Activated T-cell treated with anti-CD3 and anti-CD28 coated beads for 1 hour (primary cell): ENCODE data around the gene KIF2B.
"Not testable (repeated sequence)": the region's sequence is repeated elsewhere in the genome, so short reads cannot be mapped to it uniquely, and the experiment has no call there.

Experiments
- DNase-seq: peaks from one replicate; pipeline ENCODE4 v3.0.0-alpha.2; 2020; ENCODE audit warnings: low read depth

The KIF2B gene

DNA sequence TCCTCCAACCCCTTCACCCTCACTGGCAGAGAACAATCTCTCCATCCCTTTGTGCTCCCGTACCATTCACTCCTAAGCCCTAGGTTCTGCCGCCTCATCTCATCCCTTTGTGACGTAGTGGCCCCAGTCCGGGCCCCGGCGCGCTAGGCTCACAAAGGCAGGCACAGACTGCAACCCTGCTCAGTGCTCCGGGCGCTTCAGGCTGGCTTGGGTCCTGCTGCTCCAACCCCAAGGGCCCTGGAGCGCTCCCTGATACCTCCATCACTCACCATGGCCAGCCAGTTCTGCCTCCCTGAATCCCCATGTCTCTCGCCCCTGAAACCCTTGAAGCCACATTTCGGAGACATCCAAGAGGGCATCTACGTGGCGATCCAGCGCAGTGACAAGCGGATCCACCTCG, at the start of gene KIF2B:
Gene KIF2B (plus strand): TSS at position 164 of the 400 bp plus-strand sequence. CDS start 107 bp downstream, at position 271.
- no peak for DNase-seq

- no peak for DNase-seq
Measured at GRCh38 chr17:53780320-53780719, 42.4 kb upstream of the KIF2B start.

- no peak for DNase-seq
Measured at GRCh38 chr17:53791551-53791950, 31.2 kb upstream of the KIF2B start.

GRCh38 chr17:53792451-53792850, 30.3 kb upstream of the KIF2B start:
- DNase-seq: no peak

GRCh38 chr17:53792997-53793396, 29.7 kb upstream of the KIF2B start:
- no peak for DNase-seq

DNA sequence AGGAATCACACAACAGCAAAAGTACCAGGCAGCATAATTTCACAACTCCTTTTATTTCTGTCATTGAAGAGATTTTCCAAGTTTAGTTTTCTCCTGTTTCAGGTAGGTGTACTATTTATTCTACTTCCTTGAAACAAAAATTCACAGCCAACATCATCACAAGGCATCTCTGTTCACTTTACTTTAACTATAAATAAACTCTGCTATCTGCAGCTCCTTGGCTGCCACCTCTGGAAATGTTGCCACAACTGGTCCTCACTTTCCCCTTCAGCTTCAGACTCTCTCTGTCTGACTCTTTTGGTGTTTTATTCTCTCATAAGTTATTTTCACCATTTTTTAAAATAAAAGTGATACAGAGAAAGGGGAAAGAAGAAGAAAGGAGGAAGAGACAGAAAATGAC, 27.9 kb upstream of the KIF2B start:
- DNase-seq: no peak

- no peak for DNase-seq
Measured at GRCh38 chr17:53796642-53797041, 26.1 kb upstream of the KIF2B start.

GRCh38 chr17:53797501-53797900, 25.2 kb upstream of the KIF2B start:
- no peak for DNase-seq

DNA sequence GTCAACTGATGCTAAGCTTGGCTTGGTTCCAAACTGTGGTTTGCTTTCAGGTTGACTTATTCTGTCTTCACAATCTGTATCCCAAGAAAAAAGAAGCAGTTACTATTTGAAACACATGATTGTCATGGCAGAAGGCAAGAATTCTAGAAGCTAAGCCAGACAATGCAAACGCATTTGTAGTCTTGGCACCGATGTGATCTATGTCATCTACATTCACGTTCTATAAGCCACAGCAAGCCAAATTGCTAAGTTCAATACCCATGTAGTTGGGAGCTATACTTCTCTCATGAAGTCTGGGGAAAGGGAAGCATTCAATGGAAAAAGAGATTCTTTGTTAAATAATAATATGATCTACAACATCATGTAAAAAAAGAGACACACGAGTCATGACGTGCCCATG, 18.3 kb upstream of the KIF2B start:
- DNase-seq: no peak

- no peak for DNase-seq
Measured at GRCh38 chr17:53806473-53806872, 16.3 kb upstream of the KIF2B start.

- no peak for DNase-seq
Measured at GRCh38 chr17:53807286-53807685, 15.4 kb upstream of the KIF2B start.

DNA sequence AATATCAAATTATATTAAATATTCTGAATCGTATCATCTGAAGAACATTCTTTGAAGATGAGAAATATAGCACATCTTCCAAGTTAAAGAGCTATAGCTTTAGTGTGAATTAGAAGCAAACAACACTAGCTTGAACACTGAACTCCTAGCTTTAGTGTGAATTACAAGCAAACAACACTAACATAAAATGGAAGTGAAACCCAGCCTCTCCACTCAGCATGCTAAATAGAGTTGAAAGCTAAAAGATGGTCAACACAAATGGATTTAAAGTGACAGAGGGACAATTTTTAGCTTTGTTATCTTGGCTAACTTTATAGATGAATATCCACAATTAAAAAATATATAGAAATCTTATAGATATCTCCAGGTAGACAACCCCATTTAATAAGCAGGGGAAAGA, 4.5 kb upstream of the KIF2B start:
- DNase-seq: no peak

- DNase-seq: no peak
Measured at GRCh38 chr17:53818929-53819328, 3.8 kb upstream of the KIF2B start.

GRCh38 chr17:53819956-53820355, 2.8 kb upstream of the KIF2B start:
- DNase-seq: no peak

DNA sequence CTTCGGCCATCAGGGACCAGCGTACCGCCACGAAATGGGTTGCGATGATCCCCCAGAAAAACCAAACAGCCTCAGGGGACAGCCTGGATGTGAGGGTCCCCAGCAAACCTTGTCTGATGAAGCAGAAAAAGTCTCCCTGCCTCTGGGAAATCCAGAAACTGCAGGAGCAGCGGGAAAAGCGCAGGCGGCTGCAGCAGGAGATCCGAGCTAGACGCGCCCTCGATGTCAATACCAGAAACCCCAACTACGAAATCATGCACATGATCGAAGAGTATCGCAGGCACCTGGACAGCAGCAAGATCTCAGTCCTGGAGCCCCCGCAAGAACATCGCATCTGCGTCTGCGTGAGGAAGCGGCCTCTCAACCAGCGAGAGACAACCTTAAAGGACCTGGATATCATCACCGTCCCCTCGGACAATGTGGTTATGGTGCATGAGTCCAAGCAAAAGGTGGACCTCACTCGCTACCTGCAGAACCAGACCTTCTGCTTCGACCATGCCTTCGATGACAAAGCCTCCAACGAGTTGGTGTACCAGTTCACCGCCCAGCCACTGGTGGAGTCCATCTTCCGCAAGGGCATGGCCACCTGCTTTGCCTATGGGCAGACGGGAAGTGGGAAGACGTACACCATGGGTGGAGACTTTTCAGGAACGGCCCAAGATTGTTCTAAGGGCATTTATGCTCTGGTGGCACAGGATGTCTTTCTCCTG, 769 bp downstream of the KIF2B start:
- DNase-seq: no peak

DNA sequence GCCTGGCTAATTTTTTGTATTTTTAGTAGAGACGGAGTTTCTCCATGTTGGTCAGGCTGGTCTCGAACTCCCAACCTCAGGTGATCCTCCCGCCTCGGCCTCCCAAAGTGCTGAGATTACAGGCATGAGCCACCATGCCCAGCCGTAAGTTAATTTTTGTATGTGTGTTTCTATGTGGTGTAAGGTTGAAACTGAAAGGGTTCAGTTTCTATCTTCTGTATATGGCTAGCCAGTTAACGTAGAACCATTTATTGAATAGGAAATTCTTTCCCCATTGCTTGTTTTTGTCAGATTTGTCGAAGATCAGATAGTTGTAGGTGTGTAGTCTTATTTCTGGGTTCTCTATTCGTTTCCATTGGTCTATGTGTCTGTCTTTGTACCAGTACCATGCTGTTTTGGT, 12.0 kb downstream of the KIF2B start:
- DNase-seq: not testable (repeated sequence)

- DNase-seq: no peak
Measured at GRCh38 chr17:53837131-53837530, 14.4 kb downstream of the KIF2B start.

- no peak for DNase-seq
Measured at GRCh38 chr17:53844491-53845107, 21.9 kb downstream of the KIF2B start.

- DNase-seq: not testable (repeated sequence)
Measured at GRCh38 chr17:53871128-53871527, 48.4 kb downstream of the KIF2B start.
